NCI-H2227 (cell line): ENCODE data around the gene B3GNT5.

ENCODE experiments used
- DNase-seq: peaks from one replicate; lab custom pipeline; 2025; ENCODE audit not compliant: unreplicated experiment; lab: John Stamatoyannopoulos, UW

Gene B3GNT5, protein sequence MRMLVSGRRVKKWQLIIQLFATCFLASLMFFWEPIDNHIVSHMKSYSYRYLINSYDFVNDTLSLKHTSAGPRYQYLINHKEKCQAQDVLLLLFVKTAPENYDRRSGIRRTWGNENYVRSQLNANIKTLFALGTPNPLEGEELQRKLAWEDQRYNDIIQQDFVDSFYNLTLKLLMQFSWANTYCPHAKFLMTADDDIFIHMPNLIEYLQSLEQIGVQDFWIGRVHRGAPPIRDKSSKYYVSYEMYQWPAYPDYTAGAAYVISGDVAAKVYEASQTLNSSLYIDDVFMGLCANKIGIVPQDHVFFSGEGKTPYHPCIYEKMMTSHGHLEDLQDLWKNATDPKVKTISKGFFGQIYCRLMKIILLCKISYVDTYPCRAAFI

DNA sequence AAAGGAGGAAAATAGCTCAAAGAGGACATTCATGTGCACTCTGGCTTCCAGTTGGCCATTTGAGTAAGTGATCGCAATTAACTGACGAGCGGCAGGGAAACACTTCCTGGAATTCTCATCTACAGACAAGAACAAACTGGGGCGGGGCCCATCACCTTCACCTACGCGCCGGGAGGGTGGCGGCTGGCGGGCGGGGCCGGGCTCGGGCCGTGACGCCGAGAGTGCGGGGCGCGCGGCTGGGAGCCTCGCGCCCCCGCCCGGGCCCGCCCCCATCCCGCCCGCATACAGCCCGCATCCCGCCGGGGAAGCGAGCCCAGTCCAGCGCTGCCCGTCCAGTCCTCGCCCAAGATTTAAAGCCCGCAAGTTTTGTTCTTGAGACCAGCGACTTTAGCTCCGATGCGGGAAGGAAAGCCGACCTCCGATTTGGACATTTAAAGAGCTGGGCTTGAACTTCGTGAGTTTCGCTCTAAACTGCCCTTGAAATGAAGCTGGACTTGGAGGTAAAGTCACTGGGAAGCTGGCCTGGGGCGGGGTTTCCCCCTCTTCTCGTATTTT lies at the start of gene B3GNT5:
Gene B3GNT5 (plus strand): TSS at position 281 of the 555 bp plus-strand sequence. CDS start 16,546 bp downstream, outside the sequence.
- DNase-seq = peak; percentile 52

DNA sequence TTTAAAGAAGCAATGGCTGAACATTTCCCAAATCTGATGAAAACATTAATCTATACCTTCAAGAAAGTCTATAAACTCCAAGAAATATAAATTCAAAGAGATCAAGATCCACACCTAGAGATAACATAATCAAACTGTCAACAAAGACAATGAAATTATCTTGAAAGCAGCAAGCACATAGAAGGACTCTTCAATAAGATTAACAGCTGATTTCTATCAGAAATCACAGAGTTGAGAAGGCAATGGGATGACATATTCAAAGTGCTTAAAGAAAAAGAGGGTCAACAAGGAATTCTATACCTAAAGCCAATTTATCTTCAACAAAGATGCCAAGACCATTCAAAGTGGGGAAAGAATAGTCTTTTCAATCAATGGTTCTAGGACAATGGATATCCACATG lies 49.4 kb upstream of the B3GNT5 start:
- no peak for DNase-seq

DNA sequence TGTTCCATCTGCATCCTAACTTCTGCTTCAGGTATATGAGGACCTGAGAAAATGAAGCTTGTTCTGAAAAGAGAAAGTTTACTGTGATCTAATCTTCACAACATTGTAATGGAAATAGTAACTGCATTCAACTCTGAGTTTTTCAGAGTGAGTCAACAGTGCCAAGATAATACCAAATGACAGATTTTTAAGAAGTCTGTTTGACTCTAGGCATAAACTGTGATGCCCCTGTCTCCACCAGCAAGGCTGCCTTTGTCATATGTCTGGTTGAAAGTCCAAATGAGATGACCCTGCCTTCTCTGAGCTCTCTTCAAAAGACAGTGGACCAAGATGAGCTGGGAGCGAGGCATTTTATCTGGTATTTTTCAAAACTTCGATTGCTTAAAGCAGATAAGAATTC lies 44.8 kb upstream of the B3GNT5 start:
- no peak for DNase-seq

DNA sequence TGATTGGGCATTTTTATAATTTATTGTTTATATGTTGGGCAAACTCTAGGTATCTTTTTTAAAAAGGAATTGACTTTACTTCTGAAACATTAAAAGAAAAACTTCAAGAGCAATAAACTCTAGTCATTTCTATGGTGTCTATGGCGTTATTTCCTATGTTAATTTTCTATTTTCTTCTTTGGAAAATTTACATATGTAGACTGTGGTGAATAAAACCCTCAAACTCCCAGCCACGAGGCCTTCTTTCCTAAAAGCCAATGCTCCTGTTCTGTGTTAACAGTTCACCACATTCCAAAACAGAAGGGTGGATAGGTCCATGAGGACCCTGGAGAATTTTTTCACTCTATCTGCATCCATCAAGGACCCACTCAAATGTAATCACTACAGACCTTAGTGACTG lies 44.3 kb upstream of the B3GNT5 start:
- DNase-seq = no peak

DNA sequence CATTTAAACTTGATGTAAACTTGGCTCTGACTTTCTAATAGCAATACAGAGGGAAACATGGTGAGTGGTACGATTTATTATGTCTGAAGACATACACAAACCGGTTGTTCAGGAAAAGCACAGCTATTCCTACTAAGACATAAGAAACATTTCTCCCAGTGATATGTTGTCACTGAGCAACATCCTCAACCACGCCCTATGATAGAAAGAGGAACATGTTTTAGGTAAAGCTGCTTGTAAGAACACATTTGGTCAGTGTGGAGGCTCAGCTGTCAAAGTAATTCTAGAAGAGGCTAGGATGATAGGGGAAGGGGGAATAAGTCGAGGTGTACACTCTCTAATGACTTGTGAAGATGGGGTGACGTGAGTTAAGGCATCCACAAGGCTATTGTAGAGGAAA lies 42.7 kb upstream of the B3GNT5 start:
- DNase-seq = no peak

DNA sequence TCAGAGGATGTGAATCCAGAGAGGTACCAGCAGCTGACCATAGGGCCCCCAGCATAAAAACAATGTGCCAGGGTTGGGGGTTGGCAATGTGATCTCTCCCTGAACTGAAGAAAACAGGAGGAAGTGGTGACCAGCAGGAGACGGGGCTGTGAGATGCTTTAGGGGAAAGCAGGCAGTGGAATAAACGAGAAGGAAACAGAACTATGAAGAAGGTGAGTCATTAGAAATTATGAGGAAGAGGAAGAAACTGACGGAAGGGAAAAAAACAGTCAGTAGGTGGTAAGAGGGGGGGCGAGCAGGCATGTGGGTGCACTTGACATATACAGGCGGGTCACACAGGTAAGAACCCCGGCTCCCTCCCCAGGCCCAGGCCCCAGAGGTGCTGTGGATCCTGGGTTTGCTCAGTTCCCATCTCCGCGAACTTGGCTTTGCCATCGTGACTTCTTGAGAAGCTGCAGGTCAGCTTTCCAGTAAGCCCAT lies 42.2 kb upstream of the B3GNT5 start:
- no peak for DNase-seq

DNA sequence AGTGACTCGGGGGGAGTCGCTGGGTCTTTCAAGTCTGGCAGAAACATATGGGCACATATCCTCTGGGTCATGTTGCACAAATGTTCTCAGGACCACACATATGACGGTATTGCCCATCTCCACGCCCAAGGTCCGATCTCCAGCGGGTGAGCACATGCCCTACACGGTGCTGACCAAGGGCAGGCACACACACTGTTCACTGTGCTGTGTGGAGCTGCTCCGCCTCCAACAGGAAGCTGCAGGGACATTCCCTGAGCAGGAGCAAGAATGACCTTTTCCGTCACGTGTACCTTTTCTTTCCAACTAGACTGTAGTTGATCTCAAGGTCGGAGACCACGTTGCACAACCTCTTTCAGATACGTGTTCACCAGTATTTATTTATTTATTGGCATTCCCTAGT lies 41.7 kb upstream of the B3GNT5 start:
- DNase-seq = no peak

DNA sequence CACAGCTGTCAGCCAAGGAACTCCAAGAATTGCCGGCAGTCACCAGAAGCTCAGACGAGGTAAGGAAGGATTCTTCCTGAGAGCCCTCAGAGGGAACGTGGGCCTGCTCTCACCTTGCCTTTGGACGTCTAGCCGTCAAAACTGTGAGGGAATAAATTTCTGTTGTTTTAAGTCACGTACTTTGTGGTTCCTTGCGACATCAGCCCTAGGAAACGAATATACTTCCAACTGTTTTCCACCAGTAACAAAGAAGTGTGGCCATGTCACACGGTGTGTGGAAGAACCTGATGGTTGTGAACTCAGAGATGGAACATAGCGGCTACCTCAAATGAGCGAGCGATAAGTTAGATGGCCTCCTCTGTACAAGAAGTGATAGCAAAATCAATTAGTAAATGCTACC lies 41.0 kb upstream of the B3GNT5 start:
- DNase-seq = no peak

DNA sequence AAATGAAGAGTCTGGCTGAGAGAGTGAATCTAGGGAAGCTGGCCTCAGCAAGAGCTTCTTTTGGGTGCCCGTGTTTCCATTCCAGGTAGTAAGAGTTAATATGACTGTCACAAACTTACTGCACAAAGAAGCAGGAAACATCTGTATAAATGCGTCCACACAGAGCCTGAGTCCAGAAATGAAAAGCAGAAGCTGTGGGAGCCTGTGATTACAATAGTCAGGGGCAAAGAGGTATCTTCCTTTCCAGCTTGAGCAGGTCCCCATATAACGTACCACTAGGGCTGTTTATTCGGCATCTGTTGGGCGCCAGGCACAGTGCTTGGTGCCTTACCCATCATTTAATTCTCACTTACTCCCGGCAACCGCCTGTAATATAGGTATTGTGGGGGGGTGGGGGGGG lies 40.5 kb upstream of the B3GNT5 start:
- no peak for DNase-seq

DNA sequence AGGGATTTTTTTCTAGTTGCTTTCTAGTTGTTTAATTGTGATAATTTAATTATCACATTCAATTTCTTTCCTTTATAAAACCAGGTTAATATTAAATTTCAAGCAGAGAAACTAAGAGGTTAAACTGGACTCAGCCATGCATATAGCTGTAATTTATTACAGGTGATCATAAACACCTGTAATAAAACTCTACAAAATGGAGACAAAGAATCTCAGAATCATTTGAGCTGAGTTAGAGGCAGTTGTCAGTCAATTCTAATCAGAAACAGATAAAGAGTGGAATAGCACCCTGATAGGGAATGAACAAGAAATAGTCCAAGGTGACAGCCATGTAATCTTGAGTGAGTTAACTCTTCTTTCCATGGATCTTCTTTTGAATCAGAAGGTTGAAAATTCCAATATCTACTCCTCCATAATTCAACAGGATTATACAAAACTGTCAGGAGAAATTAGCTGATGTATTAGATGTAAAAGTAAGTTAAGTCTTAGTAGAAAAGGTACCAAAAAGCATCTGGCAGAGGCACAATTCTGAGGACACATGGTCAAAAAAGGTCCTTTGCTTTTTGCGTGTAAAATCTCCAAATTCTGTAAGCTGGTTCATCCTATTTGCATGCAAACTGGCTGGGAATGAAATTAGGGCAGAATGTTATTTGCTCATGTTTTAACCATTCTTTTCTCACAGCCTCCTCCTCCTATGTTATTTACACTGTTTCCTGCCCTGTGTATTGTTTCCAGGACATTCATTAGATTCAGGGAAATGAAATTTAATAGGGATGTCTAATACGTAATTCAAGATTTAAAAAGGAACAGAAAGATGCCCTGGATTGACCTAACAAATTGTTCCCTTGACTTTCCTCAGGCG lies 39.4 kb upstream of the B3GNT5 start:
- DNase-seq = no peak

DNA sequence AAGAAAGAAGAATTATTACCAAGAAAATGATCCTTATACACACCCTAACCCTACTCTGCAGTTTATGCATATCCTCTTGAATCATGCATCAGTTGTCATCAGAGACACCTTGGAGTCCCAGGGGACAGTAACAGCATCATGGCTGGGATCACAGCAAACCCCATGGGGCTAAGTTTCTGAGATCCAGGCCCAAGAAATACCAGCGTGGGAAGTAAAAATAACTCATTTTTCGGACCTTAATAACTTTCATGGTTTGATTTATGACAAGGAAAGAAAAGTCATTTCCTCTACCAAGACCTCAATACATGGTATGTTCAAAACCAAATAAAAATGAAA lies 38.8 kb upstream of the B3GNT5 start:
- DNase-seq = no peak

DNA sequence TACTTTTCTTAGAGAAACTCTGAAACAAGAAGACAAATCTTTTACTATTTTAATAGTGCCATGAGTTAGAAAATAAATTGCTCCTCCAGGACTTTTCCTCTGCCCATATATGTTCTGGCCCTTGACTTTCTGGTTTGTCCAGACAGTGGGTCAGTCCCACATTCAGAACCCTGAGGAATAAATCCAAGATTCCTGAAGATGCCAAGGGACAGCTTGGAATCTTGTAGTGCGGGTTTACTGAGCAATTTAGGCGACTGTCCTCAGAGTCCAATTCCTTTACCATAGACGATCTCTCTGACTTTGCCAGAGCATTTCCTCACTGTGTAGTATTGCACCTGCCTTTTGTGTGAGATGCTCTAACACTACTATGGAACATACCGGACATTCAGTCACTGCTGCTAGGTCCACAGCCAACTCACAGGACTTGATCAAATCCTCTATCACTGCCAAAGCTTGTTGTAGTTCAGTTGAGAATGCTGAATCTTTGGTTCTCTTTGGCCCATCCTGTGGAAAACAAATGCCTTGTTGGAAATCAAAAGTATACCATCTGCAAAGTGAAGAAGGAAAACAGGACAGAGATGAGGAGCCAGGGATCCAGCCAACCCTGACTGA lies 37.4 kb upstream of the B3GNT5 start:
- DNase-seq = no peak

DNA sequence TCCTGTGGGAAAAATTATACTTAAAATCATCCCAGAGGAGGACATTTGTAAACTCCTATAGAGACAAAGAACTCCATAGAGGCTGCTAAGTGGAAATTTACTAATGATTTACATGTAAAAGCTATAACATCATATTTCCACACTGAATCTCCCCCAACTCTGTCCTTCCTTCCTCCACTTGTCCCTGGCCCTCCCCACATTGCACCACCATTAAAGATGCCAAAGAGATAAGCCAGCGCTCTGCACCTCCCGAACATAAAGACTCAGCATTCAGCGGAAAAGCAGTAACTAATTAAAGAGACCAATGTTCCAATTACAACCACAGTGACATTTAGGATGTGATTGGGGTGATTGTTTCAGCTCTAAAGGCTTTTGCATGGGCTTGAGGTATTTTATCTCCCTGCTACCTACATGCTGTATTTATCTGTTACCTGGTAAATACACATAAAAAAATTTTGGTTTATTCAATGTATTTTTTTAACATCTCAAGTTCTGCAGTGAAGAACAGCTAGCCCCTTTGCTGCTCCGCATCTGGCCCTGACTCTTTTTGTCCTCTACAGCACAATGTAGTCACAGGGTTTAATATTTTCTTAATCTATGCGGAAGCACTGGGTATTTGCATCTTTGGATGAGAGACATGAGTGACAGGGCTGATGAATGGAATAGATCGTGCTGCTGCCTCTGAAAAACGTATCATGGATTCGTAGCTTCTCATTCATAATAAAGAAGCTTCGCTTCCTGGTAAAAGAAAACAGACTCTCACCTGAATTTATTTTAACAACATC lies 35.3 kb upstream of the B3GNT5 start:
- no peak for DNase-seq

DNA sequence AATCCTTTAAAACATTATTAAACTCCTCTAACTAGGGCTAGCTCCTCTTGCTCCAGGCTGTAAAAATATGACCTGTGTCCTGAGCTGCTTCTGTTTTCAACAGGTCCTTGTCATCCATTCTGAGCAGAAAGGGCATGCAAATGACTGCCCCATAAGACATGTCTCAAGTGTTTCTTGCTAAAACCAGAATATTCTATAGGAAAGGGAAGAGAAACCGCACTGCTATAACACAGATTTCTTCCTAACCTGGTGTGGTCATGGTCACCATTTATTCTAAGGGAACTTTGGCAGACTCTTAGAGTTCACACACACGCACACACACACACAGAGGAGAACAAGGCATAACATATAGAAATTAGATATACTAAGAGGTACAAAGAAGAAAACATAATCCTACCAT lies 34.2 kb upstream of the B3GNT5 start:
- no peak for DNase-seq

DNA sequence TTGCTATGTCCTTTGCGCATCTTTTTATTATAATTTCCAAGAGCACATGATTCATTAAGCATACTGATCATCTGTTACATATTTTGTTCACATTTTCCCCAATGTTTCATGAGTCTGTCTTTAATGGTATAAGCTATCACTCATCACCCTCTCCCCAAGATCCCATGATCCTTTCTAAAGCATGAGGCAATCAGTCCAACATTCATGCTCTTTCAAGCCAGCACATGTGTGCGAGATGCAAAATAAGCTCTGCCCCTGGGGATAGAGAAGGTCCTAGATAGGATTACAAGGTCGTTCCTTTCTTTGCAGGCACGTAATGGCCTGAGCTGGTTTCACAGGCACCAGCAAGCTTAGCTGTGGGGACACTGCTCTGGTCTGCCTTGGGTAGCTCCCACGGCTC lies 32.2 kb upstream of the B3GNT5 start:
- DNase-seq = no peak

DNA sequence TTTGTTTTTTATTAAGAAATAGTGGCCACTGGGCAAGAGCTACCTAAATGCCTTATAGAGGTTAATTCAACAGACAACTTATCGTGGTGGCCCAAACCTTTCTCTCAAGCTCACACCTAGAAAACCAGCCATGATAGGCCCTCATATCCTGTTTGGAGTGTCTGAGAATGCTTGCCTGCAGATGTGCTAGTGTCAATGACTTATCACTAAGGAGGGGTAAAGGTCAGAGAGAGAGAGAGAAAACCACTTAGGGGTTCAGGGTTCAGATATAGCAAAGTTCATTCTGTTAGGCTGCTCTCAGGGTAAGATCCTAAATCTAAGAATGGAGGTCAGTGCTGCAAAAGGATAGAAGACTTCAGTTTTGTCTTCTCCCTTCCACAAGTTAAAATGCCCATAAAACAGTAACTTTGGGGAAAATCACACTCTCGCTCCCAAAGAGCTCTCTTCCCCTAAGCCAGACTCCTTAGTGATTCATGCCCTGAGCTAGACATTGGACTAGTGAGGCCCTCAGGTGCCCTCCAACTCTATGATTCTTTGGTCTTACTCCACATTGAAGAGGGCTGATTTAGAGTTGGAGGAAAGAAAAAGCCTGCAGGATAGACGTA lies 30.3 kb upstream of the B3GNT5 start:
- DNase-seq = no peak

DNA sequence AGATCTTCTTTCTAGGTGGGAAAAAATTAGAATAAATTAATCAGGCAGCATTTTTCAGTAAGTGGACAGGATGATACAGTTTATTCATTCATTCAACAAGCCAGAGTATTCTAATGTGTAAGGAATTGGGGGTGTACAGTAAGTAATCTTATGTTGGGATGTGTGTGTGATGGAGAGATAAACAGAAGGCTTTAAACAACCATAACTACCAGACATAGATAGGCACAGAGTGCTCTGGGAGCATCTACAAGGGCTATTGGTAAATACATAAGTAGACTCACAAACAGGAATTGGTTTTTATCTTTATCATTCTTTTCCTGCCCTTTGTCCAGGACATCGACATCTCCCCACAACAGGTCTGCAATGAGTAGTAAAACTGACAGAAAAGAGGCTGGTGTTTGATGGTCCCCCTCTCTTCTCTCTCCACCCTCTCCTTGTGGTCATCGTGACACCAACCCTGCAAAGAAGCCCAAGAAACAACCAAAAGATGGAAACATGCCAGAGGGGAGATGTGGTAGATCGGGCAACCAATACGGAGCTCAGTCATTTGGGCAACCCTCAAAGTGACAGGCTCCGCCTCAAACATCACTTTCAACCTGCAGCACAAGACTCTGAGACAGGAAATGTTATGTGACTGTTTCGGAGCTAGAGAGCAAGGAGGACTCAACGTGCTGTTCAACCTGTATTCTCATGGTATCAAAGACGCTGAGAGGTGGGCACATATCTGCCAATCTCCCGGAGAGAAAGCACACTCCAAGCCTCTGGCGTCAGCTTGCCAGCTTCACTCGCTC lies 28.7 kb upstream of the B3GNT5 start:
- no peak for DNase-seq

DNA sequence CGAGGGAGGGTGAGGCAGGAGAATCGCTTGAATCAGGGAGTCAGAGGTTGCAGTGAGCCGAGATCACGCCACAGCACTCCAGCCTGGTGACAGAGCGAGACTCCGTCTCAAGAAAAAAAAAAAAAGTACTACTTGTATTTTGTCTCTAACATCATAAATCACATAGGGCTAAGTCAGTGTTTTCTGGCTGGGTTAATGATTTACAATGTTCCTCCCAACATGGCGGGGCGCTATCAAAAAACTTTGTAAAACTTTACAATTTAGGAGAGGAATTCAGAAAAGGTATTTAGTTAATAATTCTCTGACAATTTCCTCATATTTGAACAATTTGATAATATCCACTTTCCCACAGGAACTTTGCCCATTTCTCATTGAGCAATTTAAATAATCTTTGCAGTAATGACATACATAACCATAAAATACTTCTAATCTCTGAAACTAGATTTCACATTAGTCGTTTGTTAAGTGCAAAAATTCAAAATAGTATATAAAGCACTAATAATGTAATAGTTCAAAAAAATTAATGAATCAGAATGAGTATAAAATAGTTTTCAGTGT lies 26.6 kb upstream of the B3GNT5 start:
- DNase-seq = no peak

DNA sequence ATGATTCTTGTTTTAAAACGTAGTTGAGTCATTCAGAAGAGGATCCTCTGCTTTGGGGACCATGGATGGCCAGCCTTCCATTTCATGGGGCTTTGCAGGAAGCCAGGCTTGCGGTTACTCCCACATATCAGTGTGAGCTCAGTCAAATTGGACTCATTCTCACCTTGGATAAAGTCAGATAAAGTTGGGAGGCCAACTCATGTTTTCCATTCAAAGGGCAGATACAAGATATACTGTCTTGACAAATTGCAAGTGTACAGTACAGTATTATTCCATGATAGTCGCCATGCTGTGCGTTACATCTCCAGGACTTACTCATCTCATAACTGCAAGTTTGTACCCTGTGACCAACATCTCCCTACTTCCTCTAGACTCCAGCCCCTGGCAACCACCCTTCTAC lies 25.5 kb upstream of the B3GNT5 start:
- no peak for DNase-seq
